ENCODE results near the gene WFIKKN2. TPM values are rescaled to one million over a fixed set of nuclear protein-coding genes. Genes with fewer than 3 reads are reported as not detected.

Gene WFIKKN2
- total and polyA plus RNA-seq, 2 of the 8 experiments (the other 6 are each of a cell fraction or from before 2014, with no cell fraction given) = 0.07 to 0.30 TPM

Small RNAs within 50 kb of the gene (small RNA-seq; reads per million reads assigned to genes)
- gene AC005921.1 (ENCODE audit: insufficient read depth) = not detected

Other genes starting within 250 kb of the WFIKKN2 start
- 0.37 and 0.71 TPM in 2 replicates for gene ABCC3, start 200.7 kb upstream of the WFIKKN2 start, total RNA-seq (2021; fragmentation: NEBNext Ultra II Directional; extraction: Animal tissue kit (Norgen Biotek cat#: 25700))
- 0.22 and 0.35 TPM in 2 replicates for gene ABCC3, start 200.7 kb upstream of the WFIKKN2 start, polyA plus RNA-seq (2011; rRNA removed)
- 50.1 and 54.3 TPM in 2 replicates for gene ANKRD40, start 127.7 kb upstream of the WFIKKN2 start, total RNA-seq (2021; fragmentation: NEBNext Ultra II Directional; extraction: Animal tissue kit (Norgen Biotek cat#: 25700))
- 19.7 and 26.1 TPM in 2 replicates for gene ANKRD40, start 127.7 kb upstream of the WFIKKN2 start, polyA plus RNA-seq (2011; rRNA removed)
- 126 and 128 TPM in 2 replicates for gene LUC7L3, start 116.0 kb upstream of the WFIKKN2 start, total RNA-seq (2021; fragmentation: NEBNext Ultra II Directional; extraction: Animal tissue kit (Norgen Biotek cat#: 25700))
- 102 and 103 TPM in 2 replicates for gene LUC7L3, start 116.0 kb upstream of the WFIKKN2 start, polyA plus RNA-seq (2011; rRNA removed)
- not detected in 2 replicates for gene ANKRD40CL, start 68.1 kb upstream of the WFIKKN2 start, total RNA-seq (2021; fragmentation: NEBNext Ultra II Directional; extraction: Animal tissue kit (Norgen Biotek cat#: 25700))
- not detected in 2 replicates for gene ANKRD40CL, start 68.1 kb upstream of the WFIKKN2 start, polyA plus RNA-seq (2011; rRNA removed)
- gene TOB1, start 30.8 kb downstream of the WFIKKN2 start, total RNA-seq (2021; fragmentation: NEBNext Ultra II Directional; extraction: Animal tissue kit (Norgen Biotek cat#: 25700)) = 20.8 and 26.7 TPM in 2 replicates
- gene TOB1, start 30.8 kb downstream of the WFIKKN2 start, polyA plus RNA-seq (2011; rRNA removed) = 9.7 and 14.4 TPM in 2 replicates

Data from H1 (cell line).